WERI-Rb-1 (cell line): Measurements from ENCODE around the gene LRCH3.

ENCODE experiments used
- DNase-seq: peaks from one replicate; pipeline ENCODE4 v3.0.0-alpha.2; 2020
- H3K27ac ChIP-seq: fragments of 250-450 bp; sonication (Bioruptor Pico); 2 replicates; pipeline ENCODE4 v1.5.1; 2020; ENCODE audit warnings: mild to moderate bottlenecking, moderate library complexity
- H3K27me3 ChIP-seq: fragments of 250-450 bp; sonication (Bioruptor Pico); 2 replicates; pipeline ENCODE4 v1.5.1; 2021; ENCODE audit warnings: mild to moderate bottlenecking, low read depth, moderate library complexity; ENCODE audit not compliant: insufficient read depth, severe bottlenecking
- H3K36me3 ChIP-seq: fragments of 250-450 bp; sonication (Bioruptor Pico); 2 replicates; pipeline ENCODE4 v1.5.1; 2020; ENCODE audit warnings: mild to moderate bottlenecking, moderate library complexity
- H3K4me3 ChIP-seq: 2 replicates; pipeline ENCODE4 v1.5.1; 2011; ENCODE audit warnings: low read depth, mild to moderate bottlenecking, control low read depth, low read length
- H3K9me3 ChIP-seq: fragments of 250-450 bp; sonication (Bioruptor Pico); 2 replicates; pipeline ENCODE4 v1.5.1; 2021; ENCODE audit warnings: mild to moderate bottlenecking, moderate library complexity; ENCODE audit not compliant: severe bottlenecking
- CTCF ChIP-seq: IDR thresholded peaks from 2 replicates; pipeline ENCODE4 v1.5.1; 2011; ENCODE audit warnings: low read depth, mild to moderate bottlenecking, control low read depth, inconsistent platforms, low read length

The LRCH3 gene

GRCh38 chr3:197874064-197874463, 83.0 kb downstream of the LRCH3 start:
- no peak for DNase-seq
- Histone ChIP-seq H3K4me3 (no peak overlapping the region), H3K36me3 (no peaks in the 10 kb centered on the region; the same call in 1 of the 2 replicates), H3K9me3 (no peaks in the 10 kb centered on the region), H3K27ac (no peak overlapping the region), H3K27me3 (no peaks in the 10 kb centered on the region)
- TF ChIP-seq CTCF: no peak

GRCh38 chr3:197874653-197875052, 83.6 kb downstream of the LRCH3 start:
- Histone ChIP-seq H3K36me3 (no peaks in the 10 kb centered on the region; the same call in 1 of the 2 replicates), H3K27me3 (no peaks in the 10 kb centered on the region), H3K9me3 (no peaks in the 10 kb centered on the region), H3K4me3 (no peak overlapping the region), H3K27ac (no peak overlapping the region)
- no peak for TF ChIP-seq CTCF
- DNase-seq: no peak

GRCh38 chr3:197877902-197878301, 86.8 kb downstream of the LRCH3 start:
- Histone ChIP-seq H3K36me3 (no peaks in the 10 kb centered on the region; the same call in 1 of the 2 replicates), H3K9me3 (no peaks in the 10 kb centered on the region), H3K27ac (no peak overlapping the region), H3K4me3 (no peak overlapping the region), H3K27me3 (no peaks in the 10 kb centered on the region)
- no peak for TF ChIP-seq CTCF
- no peak for DNase-seq

GRCh38 chr3:197878427-197878826, 87.4 kb downstream of the LRCH3 start:
- Histone ChIP-seq H3K4me3 (no peak overlapping the region), H3K36me3 (no peaks in the 10 kb centered on the region; the same call in 1 of the 2 replicates), H3K9me3 (no peaks in the 10 kb centered on the region), H3K27ac (no peak overlapping the region), H3K27me3 (no peaks in the 10 kb centered on the region)
- TF ChIP-seq CTCF: no peak
- no peak for DNase-seq

- H3K9me3 ChIP-seq: no peaks in the 10 kb centered on the region
- no peaks in the 10 kb centered on the region for H3K36me3 ChIP-seq
- no peak overlapping the region for H3K4me3 ChIP-seq
- no peak for DNase-seq
- no peaks in the 10 kb centered on the region for H3K27me3 ChIP-seq
- TF ChIP-seq CTCF: no peak
- no peak overlapping the region for H3K27ac ChIP-seq
Measured at GRCh38 chr3:197880491-197881269, 89.6 kb downstream of the LRCH3 start.
